ENCODE data around the gene NCR3LG1.

NCR3LG1 gene

DNA sequence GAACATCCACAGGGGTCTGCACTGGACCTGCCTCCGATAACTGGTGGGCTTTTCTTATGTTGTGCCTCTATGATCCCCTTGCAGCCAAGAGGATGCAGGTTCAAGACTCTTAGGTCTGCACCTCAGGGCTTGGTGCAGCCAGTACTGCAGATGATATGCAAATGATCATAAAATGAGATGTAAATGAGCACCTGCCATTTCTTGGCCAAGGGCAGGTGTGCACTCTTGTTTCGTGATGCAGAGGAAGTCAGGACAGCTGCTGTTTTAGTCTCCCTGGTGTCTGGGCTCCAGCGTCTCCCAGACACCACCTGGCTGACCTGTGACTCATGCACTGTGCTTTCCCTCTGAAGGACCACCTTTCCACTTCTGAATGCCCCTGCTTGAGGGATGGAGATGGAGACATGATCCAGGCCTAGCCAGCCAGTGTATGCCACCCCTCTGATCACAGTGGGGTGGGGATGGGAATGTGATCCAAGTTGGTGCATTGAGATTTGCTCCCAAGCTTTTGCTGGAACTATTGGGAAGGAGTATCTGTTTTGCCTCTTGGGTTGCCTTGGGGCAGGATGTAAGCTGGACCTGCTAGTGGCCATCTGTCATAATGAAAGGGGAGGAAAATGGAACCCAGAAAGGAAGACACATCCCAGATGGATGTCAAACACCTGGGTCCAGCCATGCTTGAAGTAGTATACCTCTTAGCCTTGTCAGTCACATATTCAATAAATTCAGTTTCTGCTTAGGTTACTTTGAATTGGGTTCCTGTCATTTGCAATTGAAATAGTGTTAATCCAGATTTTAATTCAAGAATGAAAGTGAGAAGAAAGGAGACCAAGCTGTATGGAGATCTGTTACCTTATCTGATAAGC, 40.1 kb downstream of the NCR3LG1 start:
- ATAC-seq: no peak
- TF ChIP-seq OSR1 (CRISPR knock-in tag; IDR thresholded peaks at IDR 0.05) (no peak), PPARA (CRISPR knock-in tag; IDR thresholded peaks at IDR 0.05; ENCODE audit: borderline replicate concordance) (no peak)

DNA sequence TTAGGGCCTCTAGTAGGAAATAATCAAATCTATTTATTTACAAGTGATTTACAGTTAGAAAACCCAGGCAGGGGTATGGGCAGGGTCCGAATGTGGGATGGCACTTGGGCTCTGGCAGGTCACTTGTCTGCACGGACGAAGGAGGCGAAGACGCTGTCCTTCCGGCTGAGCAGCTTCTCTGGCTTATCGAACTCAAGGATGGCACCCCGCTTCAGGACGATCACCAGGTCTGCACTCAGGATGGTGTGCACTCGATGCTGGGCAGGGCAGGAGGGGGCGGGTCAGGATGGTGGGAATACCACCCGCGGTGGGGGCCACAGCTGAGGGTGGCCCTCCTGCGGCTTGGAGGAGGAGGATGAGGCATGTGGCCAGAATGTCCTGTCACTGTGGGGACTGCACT, 41.3 kb downstream of the NCR3LG1 start:
- no peak for TF ChIP-seq ZNF8 (CRISPR knock-in tag; IDR thresholded peaks at IDR 0.05)
- no peak for TF ChIP-seq BACH2 (CRISPR knock-in tag; IDR thresholded peaks at IDR 0.05; ENCODE audit: borderline replicate concordance)
- TF ChIP-seq ESRRG (CRISPR knock-in tag; IDR thresholded peaks at IDR 0.05): no peak
- TF ChIP-seq ZC3H10 (CRISPR knock-in tag; IDR thresholded peaks at IDR 0.05): no peak
- TF ChIP-seq ZNF565 (CRISPR knock-in tag; conservative IDR thresholded peaks at IDR 0.05; ENCODE audit: low read depth): no peak
- TF ChIP-seq, protein P1, sequence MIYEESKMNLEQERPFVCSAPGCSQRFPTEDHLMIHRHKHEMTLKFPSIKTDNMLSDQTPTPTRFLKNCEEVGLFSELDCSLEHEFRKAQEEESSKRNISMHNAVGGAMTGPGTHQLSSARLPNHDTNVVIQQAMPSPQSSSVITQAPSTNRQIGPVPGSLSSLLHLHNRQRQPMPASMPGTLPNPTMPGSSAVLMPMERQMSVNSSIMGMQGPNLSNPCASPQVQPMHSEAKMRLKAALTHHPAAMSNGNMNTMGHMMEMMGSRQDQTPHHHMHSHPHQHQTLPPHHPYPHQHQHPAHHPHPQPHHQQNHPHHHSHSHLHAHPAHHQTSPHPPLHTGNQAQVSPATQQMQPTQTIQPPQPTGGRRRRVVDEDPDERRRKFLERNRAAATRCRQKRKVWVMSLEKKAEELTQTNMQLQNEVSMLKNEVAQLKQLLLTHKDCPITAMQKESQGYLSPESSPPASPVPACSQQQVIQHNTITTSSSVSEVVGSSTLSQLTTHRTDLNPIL (CRISPR knock-in tag; IDR thresholded peaks at IDR 0.05; ENCODE audit: low read depth): no peak
- no peak for ATAC-seq

DNA sequence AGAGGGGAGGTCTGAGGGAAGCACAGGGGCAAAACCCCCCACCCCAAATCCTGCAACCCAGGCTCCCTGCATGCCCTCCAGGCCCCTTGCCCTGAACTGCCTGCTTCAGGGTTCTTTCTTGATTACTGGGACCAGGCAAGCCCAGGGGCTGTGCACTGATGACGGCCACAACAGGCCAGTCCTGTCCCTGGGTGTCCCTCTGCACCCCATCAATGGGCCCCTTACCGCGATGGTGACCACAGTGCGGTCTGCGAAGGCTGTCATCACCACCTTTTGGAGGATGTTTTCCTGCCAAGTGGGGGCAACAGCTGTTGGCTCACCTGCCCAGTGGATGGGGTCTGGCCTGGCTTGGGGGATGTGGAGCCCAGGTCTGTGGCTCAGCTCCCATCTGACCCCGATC, 41.9 kb downstream of the NCR3LG1 start:
- TF ChIP-seq ARNTL (CRISPR knock-in tag; IDR thresholded peaks at IDR 0.05; ENCODE audit: borderline replicate concordance, low read depth) (no peak), PPARA (CRISPR knock-in tag; IDR thresholded peaks at IDR 0.05; ENCODE audit: borderline replicate concordance) (no peak), ZC3H10 (CRISPR knock-in tag; IDR thresholded peaks at IDR 0.05) (no peak), ZNF8 (CRISPR knock-in tag; IDR thresholded peaks at IDR 0.05) (no peak), BACH2 (CRISPR knock-in tag; IDR thresholded peaks at IDR 0.05; ENCODE audit: borderline replicate concordance) (no peak), GLIS3 (CRISPR knock-in tag; IDR thresholded peaks at IDR 0.05) (no peak), ZNF565 (CRISPR knock-in tag; conservative IDR thresholded peaks at IDR 0.05; ENCODE audit: low read depth) (no peak)
- TF ChIP-seq, protein P2, sequence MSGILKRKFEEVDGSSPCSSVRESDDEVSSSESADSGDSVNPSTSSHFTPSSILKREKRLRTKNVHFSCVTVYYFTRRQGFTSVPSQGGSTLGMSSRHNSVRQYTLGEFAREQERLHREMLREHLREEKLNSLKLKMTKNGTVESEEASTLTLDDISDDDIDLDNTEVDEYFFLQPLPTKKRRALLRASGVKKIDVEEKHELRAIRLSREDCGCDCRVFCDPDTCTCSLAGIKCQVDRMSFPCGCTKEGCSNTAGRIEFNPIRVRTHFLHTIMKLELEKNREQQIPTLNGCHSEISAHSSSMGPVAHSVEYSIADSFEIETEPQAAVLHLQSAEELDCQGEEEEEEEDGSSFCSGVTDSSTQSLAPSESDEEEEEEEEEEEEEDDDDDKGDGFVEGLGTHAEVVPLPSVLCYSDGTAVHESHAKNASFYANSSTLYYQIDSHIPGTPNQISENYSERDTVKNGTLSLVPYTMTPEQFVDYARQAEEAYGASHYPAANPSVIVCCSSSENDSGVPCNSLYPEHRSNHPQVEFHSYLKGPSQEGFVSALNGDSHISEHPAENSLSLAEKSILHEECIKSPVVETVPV (CRISPR knock-in tag; IDR thresholded peaks at IDR 0.05): no peak
- TF ChIP-seq, protein P3, sequence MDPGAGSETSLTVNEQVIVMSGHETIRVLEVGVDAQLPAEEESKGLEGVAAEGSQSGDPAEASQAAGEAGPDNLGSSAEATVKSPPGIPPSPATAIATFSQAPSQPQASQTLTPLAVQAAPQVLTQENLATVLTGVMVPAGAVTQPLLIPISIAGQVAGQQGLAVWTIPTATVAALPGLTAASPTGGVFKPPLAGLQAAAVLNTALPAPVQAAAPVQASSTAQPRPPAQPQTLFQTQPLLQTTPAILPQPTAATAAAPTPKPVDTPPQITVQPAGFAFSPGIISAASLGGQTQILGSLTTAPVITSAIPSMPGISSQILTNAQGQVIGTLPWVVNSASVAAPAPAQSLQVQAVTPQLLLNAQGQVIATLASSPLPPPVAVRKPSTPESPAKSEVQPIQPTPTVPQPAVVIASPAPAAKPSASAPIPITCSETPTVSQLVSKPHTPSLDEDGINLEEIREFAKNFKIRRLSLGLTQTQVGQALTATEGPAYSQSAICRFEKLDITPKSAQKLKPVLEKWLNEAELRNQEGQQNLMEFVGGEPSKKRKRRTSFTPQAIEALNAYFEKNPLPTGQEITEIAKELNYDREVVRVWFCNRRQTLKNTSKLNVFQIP (CRISPR knock-in tag; IDR thresholded peaks at IDR 0.05; ENCODE audit: borderline replicate concordance, low read depth): no peak
- TF ChIP-seq, protein P4, sequence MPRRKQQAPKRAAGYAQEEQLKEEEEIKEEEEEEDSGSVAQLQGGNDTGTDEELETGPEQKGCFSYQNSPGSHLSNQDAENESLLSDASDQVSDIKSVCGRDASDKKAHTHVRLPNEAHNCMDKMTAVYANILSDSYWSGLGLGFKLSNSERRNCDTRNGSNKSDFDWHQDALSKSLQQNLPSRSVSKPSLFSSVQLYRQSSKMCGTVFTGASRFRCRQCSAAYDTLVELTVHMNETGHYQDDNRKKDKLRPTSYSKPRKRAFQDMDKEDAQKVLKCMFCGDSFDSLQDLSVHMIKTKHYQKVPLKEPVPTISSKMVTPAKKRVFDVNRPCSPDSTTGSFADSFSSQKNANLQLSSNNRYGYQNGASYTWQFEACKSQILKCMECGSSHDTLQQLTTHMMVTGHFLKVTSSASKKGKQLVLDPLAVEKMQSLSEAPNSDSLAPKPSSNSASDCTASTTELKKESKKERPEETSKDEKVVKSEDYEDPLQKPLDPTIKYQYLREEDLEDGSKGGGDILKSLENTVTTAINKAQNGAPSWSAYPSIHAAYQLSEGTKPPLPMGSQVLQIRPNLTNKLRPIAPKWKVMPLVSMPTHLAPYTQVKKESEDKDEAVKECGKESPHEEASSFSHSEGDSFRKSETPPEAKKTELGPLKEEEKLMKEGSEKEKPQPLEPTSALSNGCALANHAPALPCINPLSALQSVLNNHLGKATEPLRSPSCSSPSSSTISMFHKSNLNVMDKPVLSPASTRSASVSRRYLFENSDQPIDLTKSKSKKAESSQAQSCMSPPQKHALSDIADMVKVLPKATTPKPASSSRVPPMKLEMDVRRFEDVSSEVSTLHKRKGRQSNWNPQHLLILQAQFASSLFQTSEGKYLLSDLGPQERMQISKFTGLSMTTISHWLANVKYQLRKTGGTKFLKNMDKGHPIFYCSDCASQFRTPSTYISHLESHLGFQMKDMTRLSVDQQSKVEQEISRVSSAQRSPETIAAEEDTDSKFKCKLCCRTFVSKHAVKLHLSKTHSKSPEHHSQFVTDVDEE (CRISPR knock-in tag; IDR thresholded peaks at IDR 0.05): no peak

DNA sequence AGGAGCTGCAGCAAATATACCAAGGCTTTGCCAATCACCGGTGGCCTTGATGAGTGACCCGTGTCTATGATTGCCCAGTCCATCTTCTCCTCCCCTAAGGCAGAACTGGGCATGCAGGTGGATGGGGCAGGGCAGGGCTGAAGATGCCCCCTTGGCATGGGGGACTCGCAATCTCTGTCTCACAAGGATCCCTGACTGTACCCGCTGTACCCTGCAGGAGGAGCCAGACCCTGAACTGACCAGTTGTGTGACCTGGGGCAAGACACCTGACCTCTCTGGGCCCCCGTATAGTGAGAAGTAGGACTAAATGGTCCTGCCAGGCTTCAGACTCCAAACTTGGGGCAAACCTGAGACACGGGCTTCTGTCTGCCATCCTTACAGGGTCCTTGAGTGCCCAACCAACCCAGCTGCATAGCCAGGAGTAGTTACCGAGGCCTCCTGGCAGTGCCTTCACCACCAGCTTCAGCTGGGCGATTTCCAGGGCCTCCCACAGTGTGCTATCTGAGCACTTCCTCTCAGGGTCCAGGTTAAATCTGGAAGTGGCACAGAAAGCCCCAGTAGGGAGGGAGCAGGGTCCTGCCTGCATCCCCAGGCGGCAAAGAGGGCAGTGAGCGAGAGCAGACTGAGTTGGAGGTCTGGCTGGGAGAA, 43.3 kb downstream of the NCR3LG1 start:
- TF ChIP-seq, protein P5, sequence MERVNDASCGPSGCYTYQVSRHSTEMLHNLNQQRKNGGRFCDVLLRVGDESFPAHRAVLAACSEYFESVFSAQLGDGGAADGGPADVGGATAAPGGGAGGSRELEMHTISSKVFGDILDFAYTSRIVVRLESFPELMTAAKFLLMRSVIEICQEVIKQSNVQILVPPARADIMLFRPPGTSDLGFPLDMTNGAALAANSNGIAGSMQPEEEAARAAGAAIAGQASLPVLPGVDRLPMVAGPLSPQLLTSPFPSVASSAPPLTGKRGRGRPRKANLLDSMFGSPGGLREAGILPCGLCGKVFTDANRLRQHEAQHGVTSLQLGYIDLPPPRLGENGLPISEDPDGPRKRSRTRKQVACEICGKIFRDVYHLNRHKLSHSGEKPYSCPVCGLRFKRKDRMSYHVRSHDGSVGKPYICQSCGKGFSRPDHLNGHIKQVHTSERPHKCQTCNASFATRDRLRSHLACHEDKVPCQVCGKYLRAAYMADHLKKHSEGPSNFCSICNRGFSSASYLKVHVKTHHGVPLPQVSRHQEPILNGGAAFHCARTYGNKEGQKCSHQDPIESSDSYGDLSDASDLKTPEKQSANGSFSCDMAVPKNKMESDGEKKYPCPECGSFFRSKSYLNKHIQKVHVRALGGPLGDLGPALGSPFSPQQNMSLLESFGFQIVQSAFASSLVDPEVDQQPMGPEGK (CRISPR knock-in tag; IDR thresholded peaks at IDR 0.05; ENCODE audit: borderline replicate concordance): no peak
- no peak for TF ChIP-seq GLIS3 (CRISPR knock-in tag; IDR thresholded peaks at IDR 0.05)
- no peak for TF ChIP-seq ARNTL (CRISPR knock-in tag; IDR thresholded peaks at IDR 0.05; ENCODE audit: borderline replicate concordance, low read depth)
- no peak for TF ChIP-seq ZFP30 (CRISPR knock-in tag; IDR thresholded peaks at IDR 0.05)
- no peak for ATAC-seq

More for the DNA sequence above, 41.9 kb downstream of the NCR3LG1 start:
- ATAC-seq: no peak
